ENCODE measurements around the gene RUNDC3A.
"Not testable (repeated sequence)": the region's sequence is repeated elsewhere in the genome, so short reads cannot be mapped to it uniquely, and the experiment has no call there.

The RUNDC3A gene

GRCh38 chr17:44343510-44344209, 35.3 kb downstream of the RUNDC3A start:
- DNase-seq (ENCODE audit: low read depth in 2 of 3, low spot score in 2 of 3): no peak

- peak in 2 of 3 experiments; percentile 55 to 74 for DNase-seq (ENCODE audit: low read depth in 2 of 3, low spot score in 2 of 3)
Observed at GRCh38 chr17:44344939-44345453, 36.6 kb downstream of the RUNDC3A start, which contains the start of gene GRN. Gene GRN (plus strand): TSS chr17:44345302. CDS start chr17:44349165, 3,863 bp downstream.

GRCh38 chr17:44345454-44346026, 37.1 kb downstream of the RUNDC3A start:
- DNase-seq (ENCODE audit: low read depth in 2 of 3, low spot score in 2 of 3): no peak

GRCh38 chr17:44346064-44346844, 37.9 kb downstream of the RUNDC3A start:
- DNase-seq (ENCODE audit: low read depth in 2 of 3, low spot score in 2 of 3): no peak

- DNase-seq (ENCODE audit: low read depth in 2 of 3, low spot score in 2 of 3): not testable (repeated sequence)
Observed at GRCh38 chr17:44347206-44348055, 39.0 kb downstream of the RUNDC3A start.

- DNase-seq (ENCODE audit: low read depth in 2 of 3, low spot score in 2 of 3): no peak
Observed at GRCh38 chr17:44348234-44348987, 40.0 kb downstream of the RUNDC3A start.

GRCh38 chr17:44348988-44349364, 40.6 kb downstream of the RUNDC3A start:
- DNase-seq (ENCODE audit: low read depth in 2 of 3, low spot score in 2 of 3): no peak

- DNase-seq (ENCODE audit: low read depth in 2 of 3, low spot score in 2 of 3): no peak
Observed at GRCh38 chr17:44349553-44350070, 41.2 kb downstream of the RUNDC3A start.

GRCh38 chr17:44350733-44351226, 42.4 kb downstream of the RUNDC3A start:
- peak in 2 of 3 experiments; percentile 45 to 56 for DNase-seq (ENCODE audit: low read depth in 2 of 3, low spot score in 2 of 3)

GRCh38 chr17:44351464-44351863, 43.1 kb downstream of the RUNDC3A start:
- DNase-seq (ENCODE audit: low read depth in 2 of 3, low spot score in 2 of 3): no peak

GRCh38 chr17:44351961-44352827, 43.8 kb downstream of the RUNDC3A start:
- no peak for DNase-seq (ENCODE audit: low read depth in 2 of 3, low spot score in 2 of 3)

- DNase-seq (ENCODE audit: low read depth in 2 of 3, low spot score in 2 of 3): no peak
Observed at GRCh38 chr17:44352828-44353671, 44.6 kb downstream of the RUNDC3A start.

- DNase-seq (ENCODE audit: low read depth in 2 of 3, low spot score in 2 of 3): no peak
Observed at GRCh38 chr17:44353672-44354331, 45.4 kb downstream of the RUNDC3A start.

- DNase-seq (ENCODE audit: low read depth in 2 of 3, low spot score in 2 of 3): peak in 1 of 3 experiments; percentile 46
Observed at GRCh38 chr17:44354582-44355561, 46.5 kb downstream of the RUNDC3A start.

- no peak for DNase-seq (ENCODE audit: low read depth in 2 of 3, low spot score in 2 of 3)
Observed at GRCh38 chr17:44355642-44356099, 47.3 kb downstream of the RUNDC3A start.

- no peak for DNase-seq (ENCODE audit: low read depth in 2 of 3, low spot score in 2 of 3)
Observed at GRCh38 chr17:44356241-44356640, 47.8 kb downstream of the RUNDC3A start.
